Measurements from ENCODE around the gene KCND1. TPM values are rescaled to one million over a fixed set of nuclear protein-coding genes. Genes with fewer than 3 reads are reported as not detected.

Gene KCND1
- total RNA-seq (2014; rRNA removed): 0.51 and 0.86 TPM in 2 replicates
- Bru-seq, nascent RNA: percentile 24 among the genes with signal in this experiment
- BruChase-seq, experiment 1, labeled RNA remaining after a 6-hour chase: percentile 70 among the genes with signal in this experiment
- percentile 51 among the genes with signal in this experiment for BruChase-seq, experiment 2, labeled RNA remaining after a 2-hour chase
- long read RNA-seq, full-length matches to known transcripts: 1 of 3 reads
- long read RNA-seq, partial matches to known transcripts: 0 of 3 reads
- long read RNA-seq, other reads (novel, unspliced or antisense): 2 of 3 reads

GRCh38 chrX:48971249-48972219 is at the start of gene KCND1:
Gene KCND1 (minus strand): TSS chrX:48971844. CDS start chrX:48970271, 1,573 bp downstream.
- Histone ChIP-seq H3F3A (ENCODE audit: low read length, unreplicated experiment) (no peaks in the 10 kb centered on the region), H2AFZ (ENCODE audit: low read length) (no peak within 1 kb of the TSS), H3K4me3 (ENCODE audit: low read length) (no peak within 1 kb of the TSS), H3K4me2 (ENCODE audit: low read length) (no peak within 1 kb of the TSS), H3K4me1 (ENCODE audit: insufficient read depth, low read length) (no peaks in the 10 kb centered on the region), H4K20me1 (ENCODE audit: low read length) (no peaks in the 10 kb centered on the region), H3K9me2 (replicated peaks; ENCODE audit: low read length) (no peaks in the 10 kb centered on the region), H3K9ac (ENCODE audit: low read length) (no peak within 1 kb of the TSS), H3K27ac (ENCODE audit: low read length) (no peak within 1 kb of the TSS), H3K27me3 (ENCODE audit: low read length) (no peaks in the 10 kb centered on the region), H3K9me3 (ENCODE audit: low read length) (no peaks in the 10 kb centered on the region), H3K36me3 (ENCODE audit: low read depth, low read length) (peaks cover 3% of the 10 kb centered on the region; the same call in 1 of the 2 replicates), H3K79me2 (ENCODE audit: low read length) (no peaks in the 10 kb centered on the region)
- DNase-seq (no peak), ATAC-seq (peak; percentile 28)
- TF ChIP-seq EZH2phosphoT487 (IDR thresholded peaks at IDR 0.05; ENCODE audit: borderline replicate concordance, low read length) (no peak), EZH2 (IDR thresholded peaks at IDR 0.05; ENCODE audit: low read length, unreplicated experiment) (no peak), CTCF (conservative IDR thresholded peaks at IDR 0.05; ENCODE audit: low read depth, low read length) (no peak)
- intact Hi-C loops (cut with micrococcal nuclease): loop anchor here (1.0 kb wide), 1 partner anchor 72 kb away; the partner anchor contains the start of gene TFE3
- BruUV-seq (replicated peaks): no TSS peak
- POLR2A ChIA-PET (ENCODE audit: unreplicated experiment): interaction anchor here (0.6 kb wide), 1 partner anchor 9 kb away, joined by 3 read pairs; no protein-coding TSS in a partner anchor
- CTCF ChIA-PET: no interaction called here

- ATAC-seq: no peak
- TF ChIP-seq EZH2 (IDR thresholded peaks at IDR 0.05; ENCODE audit: low read length, unreplicated experiment) (no peak), EZH2phosphoT487 (IDR thresholded peaks at IDR 0.05; ENCODE audit: borderline replicate concordance, low read length) (no peak), CTCF (conservative IDR thresholded peaks at IDR 0.05; ENCODE audit: low read depth, low read length) (no peak)
- H3K79me2 ChIP-seq (ENCODE audit: low read length): no peaks in the 10 kb centered on the region
- H3K4me2 ChIP-seq (ENCODE audit: low read length): no peak overlapping the region
- H3K36me3 ChIP-seq (ENCODE audit: low read depth, low read length): no peaks in the 10 kb centered on the region
- no peaks in the 10 kb centered on the region for H3K4me1 ChIP-seq (ENCODE audit: insufficient read depth, low read length)
- H2AFZ ChIP-seq (ENCODE audit: low read length): no peak overlapping the region
- intact Hi-C loops (cut with micrococcal nuclease): no loop called here
- CTCF ChIA-PET: no interaction called here
- no peak overlapping the region for H3K4me3 ChIP-seq (ENCODE audit: low read length)
- POLR2A ChIA-PET (ENCODE audit: unreplicated experiment): no interaction called here
- H4K20me1 ChIP-seq (ENCODE audit: low read length): no peaks in the 10 kb centered on the region
- BruUV-seq (replicated peaks): no TSS peak
- no peaks in the 10 kb centered on the region for H3K9me3 ChIP-seq (ENCODE audit: low read length)
- no peak for DNase-seq
- no peaks in the 10 kb centered on the region for H3K9me2 ChIP-seq (replicated peaks; ENCODE audit: low read length)
- H3K27ac ChIP-seq (ENCODE audit: low read length): no peak overlapping the region
- H3K9ac ChIP-seq (ENCODE audit: low read length): no peak overlapping the region
- no peaks in the 10 kb centered on the region for H3F3A ChIP-seq (ENCODE audit: low read length, unreplicated experiment)
- H3K27me3 ChIP-seq (ENCODE audit: low read length): no peaks in the 10 kb centered on the region
Observed at GRCh38 chrX:49019599-49020249, 48.1 kb upstream of the KCND1 start.

All from PC-3 (cell line).